T-cell (primary cell): ENCODE data around the gene TTYH2. TPM values are rescaled to one million over a fixed set of nuclear protein-coding genes. Genes with fewer than 3 reads are reported as not detected.

Experiments used
- ATAC-seq, 4 experiments: fragments of 200-7000 bp in 3 of 4; fragments of 150-1000 bp in 1 of 4; cut with Tn5 transposase; replicated peaks in 1 of 4; 1 replicate in 3 of 4; 2 replicates in 1 of 4; pipeline ENCODE4 v1.10.0; 2021; ENCODE audit warnings: moderate library complexity in 3 of 4, mild to moderate bottlenecking in 2 of 4, moderate number of reproducible peaks in 1 of 4
- CTCF ChIA-PET, 2 donors: fragments of 300-600 bp; sonication (Branson Sonifier 250); formaldehyde crosslinking; loops; one replicate each; lab custom pipeline; 2022; ENCODE audit warnings: antibody characterized with exemption in 2 of 2; lab: Charles Lee
- POLR2A ChIA-PET, 2 donors: fragments of 300-600 bp; sonication (Branson Sonifier 250); formaldehyde crosslinking; loops; one replicate each; lab custom pipeline; 2022; ENCODE audit warnings: antibody characterized with exemption in 2 of 2; lab: Charles Lee
- DNase-seq, 35 experiments: peaks; one replicate each; pipeline versions ENCODE4 v3.0.0 to v3.0.0-alpha.2; 2013 to 2023
- H3K27ac ChIP-seq: one replicate; pipeline ENCODE4 v1.5.1; 2013; ENCODE audit warnings: low read length
- H3K27me3 ChIP-seq, 2 experiments: replicated peaks in 1 of 2; 1 replicate in 1 of 2; 2 replicates in 1 of 2; pipeline versions ENCODE4 v1.6.1 to v1.7.0; 2013; ENCODE audit warnings: low read length in 1 of 2, mixed read lengths in 1 of 2; ENCODE audit not compliant: control insufficient read depth in 2 of 2, insufficient read depth in 2 of 2; ENCODE audit errors: extremely low read depth in 1 of 2
- H3K36me3 ChIP-seq, 2 donors: 1 replicate in 1 of 2; 2 replicates in 1 of 2; pipeline versions ENCODE4 v1.6.1 to v1.7.0; 2013; ENCODE audit warnings: low read length in 1 of 2; ENCODE audit not compliant: control insufficient read depth in 2 of 2, insufficient read depth in 1 of 2; ENCODE audit errors: extremely low read depth in 1 of 2
- H3K4me1 ChIP-seq, 2 experiments: 1 replicate in 1 of 2; 2 replicates in 1 of 2; pipeline versions ENCODE4 v1.6.1 to v1.7.0; 2013; ENCODE audit warnings: low read length in 2 of 2, mixed read lengths in 1 of 2; ENCODE audit not compliant: insufficient read depth in 2 of 2, control insufficient read depth in 1 of 2; ENCODE audit errors: extremely low read depth in 1 of 2
- H3K4me3 ChIP-seq, 2 donors: 1 replicate in 1 of 2; 2 replicates in 1 of 2; pipeline versions ENCODE4 v1.5.1 to v1.7.0; 2013; ENCODE audit warnings: mild to moderate bottlenecking in 2 of 2, low read length in 1 of 2, moderate library complexity in 1 of 2; ENCODE audit not compliant: control insufficient read depth in 1 of 2; ENCODE audit errors: extremely low read depth in 1 of 2
- H3K9me3 ChIP-seq: 2 replicates; pipeline ENCODE4 v1.7.0; 2013
- H3K27ac Mint-ChIP-seq, 2 donors: one replicate each; pipeline ENCODE4 v1.8.0; 2020 to 2021; ENCODE audit warnings: mild to moderate bottlenecking in 2 of 2, mixed read lengths in 2 of 2
- H3K27me3 Mint-ChIP-seq, 2 donors: one replicate each; pipeline ENCODE4 v1.8.0; 2021 to 2022; ENCODE audit warnings: mixed read lengths in 2 of 2
- H3K36me3 Mint-ChIP-seq: one replicate; pipeline ENCODE4 v1.8.0; 2021; ENCODE audit warnings: mixed read lengths
- H3K4me1 Mint-ChIP-seq, 3 donors: one replicate each; pipeline ENCODE4 v1.8.0; 2020 to 2022; ENCODE audit warnings: mixed read lengths in 3 of 3, mild to moderate bottlenecking in 1 of 3
- H3K4me3 Mint-ChIP-seq, 3 donors: one replicate each; pipeline ENCODE4 v1.8.0; 2020 to 2022; ENCODE audit warnings: mild to moderate bottlenecking in 3 of 3, mixed read lengths in 3 of 3, moderate library complexity in 3 of 3
- H3K9me3 Mint-ChIP-seq, 3 donors: one replicate each; pipeline ENCODE4 v1.8.0; 2020 to 2022; ENCODE audit warnings: mixed read lengths in 3 of 3
- WGBS: methylation state at CpG from one replicate; pipeline ENCODE4 v1.1.5; 2013; ENCODE audit warnings: missing lambda C conversion rate; ENCODE audit not compliant: insufficient coverage; 5-methylcytosine and 5-hydroxymethylcytosine counted together
- total RNA-seq, 35 experiments: library from RNA in 6 of 35; stranded (reverse) in 6 of 35; fragments of 120-200 nt in 1 of 35; gene quantifications; one replicate each; pipeline versions ENCODE4 v1.2.1 to v1.2.4 and lab custom pipeline; 2013 to 2026

The TTYH2 gene
- total RNA-seq, 5 donors from 2014 or later (not counting 1 experiment from before 2014, with no cell fraction given) = 10.0 to 21.7 (median 16.0) TPM

DNA sequence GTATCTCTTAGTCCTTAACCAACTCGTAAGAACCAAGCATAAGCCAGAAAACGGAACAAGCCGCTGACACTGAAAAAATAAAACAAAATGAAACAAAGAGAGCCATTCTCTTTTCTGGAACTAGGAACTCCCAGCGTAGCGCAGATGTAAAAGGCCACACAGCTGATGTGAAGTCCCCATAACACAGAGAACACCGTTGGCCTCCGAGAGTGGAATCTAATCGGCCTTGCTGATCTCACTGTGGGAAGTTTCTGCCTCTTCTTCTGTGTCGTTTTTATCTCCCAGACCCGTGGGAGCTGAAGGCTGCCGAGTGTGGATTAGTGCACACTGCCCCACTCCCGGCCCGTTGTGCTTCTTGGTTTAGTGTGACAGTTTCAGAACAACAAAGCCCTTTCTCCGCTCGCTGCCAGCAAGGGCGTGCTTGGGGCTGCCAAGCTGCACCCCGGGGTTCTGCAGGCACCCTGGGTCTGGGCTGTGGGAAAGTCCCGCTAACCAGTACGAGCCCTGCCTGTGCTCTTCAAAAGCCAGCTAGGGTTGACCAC is 21.7 kb downstream of the TTYH2 start:
- no peak overlapping the region for H3K4me3 ChIP-seq
- Mint-ChIP-seq H3K4me1 (peaks cover 0 to 2% (median 0%) of the 10 kb centered on the region in 3 donors), H3K27ac (no peak overlapping the region), H3K27me3 (no peaks in the 10 kb centered on the region), H3K36me3 (peaks cover 18% of the 10 kb centered on the region), H3K4me3 (no peak overlapping the region), H3K9me3 (no peaks in the 10 kb centered on the region)
- peaks cover 0 to 17% of the 10 kb centered on the region in 2 donors for H3K36me3 ChIP-seq
- no peaks in the 10 kb centered on the region for H3K4me1 ChIP-seq
- 53% methylated on average over 17 of the region's 19 CpGs for WGBS
- DNase-seq (no peak), ATAC-seq (no peak)
- ChIA-PET POLR2A (no interaction called here), CTCF (no interaction called here)
- H3K9me3 ChIP-seq = no peaks in the 10 kb centered on the region
- H3K27ac ChIP-seq = no peak overlapping the region
- no peaks in the 10 kb centered on the region for H3K27me3 ChIP-seq

DNA sequence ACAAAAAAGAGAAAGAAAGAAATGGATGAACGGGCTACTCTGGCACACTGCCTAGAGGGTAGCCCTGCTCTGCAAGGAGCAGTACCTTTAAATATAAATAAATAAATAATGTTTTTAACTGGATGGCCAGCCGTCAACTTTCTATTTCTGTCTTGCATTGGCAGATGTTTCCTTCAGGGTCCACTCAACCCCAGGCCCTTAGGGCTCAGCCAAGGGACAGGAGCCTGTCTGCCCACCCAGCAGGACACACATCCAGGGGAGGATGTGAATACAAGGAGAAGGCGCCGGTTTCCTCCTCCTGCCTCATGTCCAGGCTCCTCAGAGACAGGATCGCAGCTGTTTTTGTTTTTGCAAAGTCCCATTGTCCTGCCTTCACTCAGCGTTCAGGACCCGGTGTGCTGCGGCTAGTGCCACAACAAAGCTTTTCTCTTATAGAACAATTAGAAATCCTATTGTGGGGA is 22.6 kb downstream of the TTYH2 start:
- ATAC-seq = no peak
- CTCF ChIA-PET = no interaction called here
- Mint-ChIP-seq H3K9me3 (no peaks in the 10 kb centered on the region), H3K27ac (no peak overlapping the region), H3K4me3 (no peak overlapping the region), H3K36me3 (peaks cover 15% of the 10 kb centered on the region), H3K27me3 (no peaks in the 10 kb centered on the region), H3K4me1 (peaks cover 0 to 2% (median 0%) of the 10 kb centered on the region in 3 donors)
- Histone ChIP-seq H3K27ac (no peak overlapping the region), H3K36me3 (peaks cover 0 to 15% of the 10 kb centered on the region in 2 donors), H3K27me3 (no peaks in the 10 kb centered on the region), H3K4me3 (no peak overlapping the region), H3K9me3 (no peaks in the 10 kb centered on the region), H3K4me1 (no peaks in the 10 kb centered on the region)
- no peak for DNase-seq
- WGBS = no CpG with 5 or more reads among the region's 8 CpGs
- POLR2A ChIA-PET = no interaction called here

DNA sequence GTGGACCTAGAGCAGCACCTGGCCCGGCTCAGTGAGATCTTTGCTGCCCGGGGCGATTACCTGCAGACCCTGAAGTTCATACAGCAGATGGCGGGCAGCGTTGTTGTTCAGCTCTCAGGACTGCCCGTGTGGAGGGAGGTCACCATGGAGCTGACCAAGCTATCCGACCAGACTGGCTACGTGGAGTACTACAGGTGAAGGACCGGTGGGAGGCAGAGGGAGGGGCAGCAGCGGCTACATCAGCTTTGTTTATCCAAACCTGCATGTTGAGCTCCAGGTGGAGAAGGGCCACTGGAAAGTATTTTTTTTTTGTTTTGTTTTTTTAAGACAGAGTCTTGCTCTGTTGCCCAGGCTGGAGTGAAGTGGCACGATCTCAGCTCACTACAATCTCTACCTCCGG is 23.9 kb downstream of the TTYH2 start:
- Mint-ChIP-seq H3K4me3 (no peak overlapping the region), H3K27ac (no peak overlapping the region), H3K9me3 (no peaks in the 10 kb centered on the region), H3K36me3 (peaks cover 10% of the 10 kb centered on the region), H3K4me1 (peaks cover 0 to 2% (median 0%) of the 10 kb centered on the region in 3 donors), H3K27me3 (no peaks in the 10 kb centered on the region)
- H3K27ac ChIP-seq = no peak overlapping the region
- WGBS = 87% methylated on average over 8 of the region's 12 CpGs
- no peak for ATAC-seq
- no peaks in the 10 kb centered on the region for H3K4me1 ChIP-seq
- H3K36me3 ChIP-seq = peaks cover 0 to 11% of the 10 kb centered on the region in 2 donors
- no peak overlapping the region for H3K4me3 ChIP-seq
- no peak for DNase-seq
- POLR2A ChIA-PET = no interaction called here
- H3K27me3 ChIP-seq = no peaks in the 10 kb centered on the region
- no peaks in the 10 kb centered on the region for H3K9me3 ChIP-seq
- CTCF ChIA-PET = no interaction called here

DNA sequence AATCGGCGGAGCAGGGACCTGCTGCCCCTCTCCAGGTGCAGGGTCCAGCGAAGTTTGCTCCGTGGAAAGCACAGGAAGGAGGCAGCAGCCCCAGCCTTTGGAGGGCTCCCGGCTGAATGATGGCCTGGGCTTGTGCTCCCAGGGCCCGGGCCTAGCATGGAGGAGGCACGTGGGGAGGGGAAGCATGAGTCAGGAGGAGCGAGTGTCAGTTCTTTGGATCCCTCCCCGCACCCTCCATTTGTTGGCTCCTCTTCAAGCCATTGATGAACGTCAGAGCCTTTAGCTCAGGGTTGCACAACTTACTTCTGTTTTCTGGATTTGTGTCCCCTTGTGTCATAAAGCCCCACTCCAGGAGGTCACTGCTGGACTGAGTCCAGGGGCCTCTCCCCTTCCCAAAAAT is 25.8 kb downstream of the TTYH2 start:
- ChIA-PET POLR2A (no interaction called here), CTCF (no interaction called here)
- H3K4me3 ChIP-seq = no peak overlapping the region
- peaks cover 3 to 13% of the 10 kb centered on the region in 2 donors for H3K36me3 ChIP-seq
- Mint-ChIP-seq H3K27me3 (no peaks in the 10 kb centered on the region), H3K27ac (no peak overlapping the region), H3K36me3 (peaks cover 10% of the 10 kb centered on the region), H3K4me1 (peaks cover 0 to under 1% (median 0%) of the 10 kb centered on the region in 3 donors), H3K9me3 (no peaks in the 10 kb centered on the region), H3K4me3 (no peak overlapping the region)
- WGBS = 89% methylated on average over 8 of the region's 10 CpGs
- no peak overlapping the region for H3K27ac ChIP-seq
- no peak for ATAC-seq
- no peaks in the 10 kb centered on the region for H3K4me1 ChIP-seq
- no peaks in the 10 kb centered on the region for H3K9me3 ChIP-seq
- DNase-seq = peak in 1 of 35 experiments; percentile 16
- no peaks in the 10 kb centered on the region for H3K27me3 ChIP-seq

DNA sequence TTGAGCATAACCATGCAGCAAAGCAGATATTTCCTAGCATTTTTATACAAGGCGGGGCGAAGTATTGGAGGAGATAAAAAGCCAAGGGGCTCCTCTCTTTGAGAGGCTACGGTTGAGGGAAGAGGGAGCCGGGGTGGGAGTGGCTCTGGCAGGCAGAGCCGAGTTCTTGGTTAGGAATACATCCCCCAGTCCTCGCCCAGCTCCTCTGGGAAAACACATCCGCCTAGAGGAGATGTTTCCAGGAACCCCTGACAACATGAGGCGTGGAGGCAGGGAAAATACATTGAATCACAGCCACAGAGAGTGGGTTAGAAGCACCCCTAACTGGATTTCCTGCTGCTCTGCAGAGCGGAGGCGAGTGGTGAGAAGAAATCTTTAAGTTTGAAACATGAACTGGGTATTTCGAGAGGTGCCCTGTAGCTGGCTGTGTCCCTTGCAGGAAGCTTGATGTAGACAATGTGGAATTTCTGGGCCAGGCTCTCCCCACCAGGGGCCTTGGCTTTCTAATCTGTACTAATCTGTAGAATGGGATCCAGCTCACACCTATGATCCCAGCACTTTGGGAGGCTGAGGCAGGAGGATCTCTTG is 27.3 kb downstream of the TTYH2 start:
- CTCF ChIA-PET = no interaction called here

DNA sequence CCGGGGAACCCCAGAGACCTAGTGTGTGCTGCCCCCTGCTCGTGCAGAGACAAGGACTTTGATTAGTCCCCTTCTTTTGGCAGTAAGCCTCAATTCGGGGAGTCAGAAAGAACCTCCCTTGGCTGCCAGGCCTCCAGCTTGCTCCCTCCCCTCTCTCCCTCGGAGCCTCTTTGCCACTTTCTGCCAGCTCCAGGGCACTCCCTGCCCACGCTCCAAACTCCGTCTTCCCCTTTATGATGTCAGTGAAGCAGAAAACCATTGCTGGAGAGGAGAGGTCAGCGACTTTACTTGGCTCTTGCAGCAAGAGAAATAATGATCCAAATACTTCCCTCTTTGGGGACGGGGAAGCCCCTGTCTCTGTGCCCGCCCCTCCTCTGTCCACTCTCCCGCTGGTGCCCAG is 28.1 kb downstream of the TTYH2 start:
- Mint-ChIP-seq H3K9me3 (no peaks in the 10 kb centered on the region), H3K4me3 (no peak overlapping the region), H3K27ac (no peak overlapping the region), H3K27me3 (no peaks in the 10 kb centered on the region), H3K36me3 (peaks cover 12% of the 10 kb centered on the region), H3K4me1 (no peaks in the 10 kb centered on the region)
- Histone ChIP-seq H3K4me1 (no peaks in the 10 kb centered on the region), H3K9me3 (no peaks in the 10 kb centered on the region), H3K36me3 (peaks cover 3 to 13% of the 10 kb centered on the region in 2 donors), H3K27ac (no peak overlapping the region), H3K4me3 (no peak overlapping the region), H3K27me3 (no peaks in the 10 kb centered on the region)
- DNase-seq (no peak), ATAC-seq (no peak)
- CTCF ChIA-PET = no interaction called here
- POLR2A ChIA-PET = no interaction called here
- 90% methylated on average over 5 of the region's 10 CpGs for WGBS

More for the DNA sequence above, 27.3 kb downstream of the TTYH2 start:
- ATAC-seq (no peak), DNase-seq (no peak)
- Histone ChIP-seq H3K4me3 (no peak overlapping the region), H3K4me1 (no peaks in the 10 kb centered on the region), H3K27ac (no peak overlapping the region), H3K36me3 (peaks cover 3 to 13% of the 10 kb centered on the region in 2 donors), H3K27me3 (no peaks in the 10 kb centered on the region), H3K9me3 (no peaks in the 10 kb centered on the region)
- Mint-ChIP-seq H3K9me3 (no peaks in the 10 kb centered on the region), H3K4me1 (no peaks in the 10 kb centered on the region), H3K4me3 (no peak overlapping the region), H3K27ac (no peak overlapping the region), H3K36me3 (peaks cover 10% of the 10 kb centered on the region), H3K27me3 (no peaks in the 10 kb centered on the region)
- POLR2A ChIA-PET = no interaction called here
- 86% methylated on average over 6 of the region's 11 CpGs for WGBS
